BE2C (cell line): ENCODE results near the gene ZSCAN32.

Experiments used
- DNase-seq: peaks from one replicate; pipeline ENCODE4 v3.0.0-alpha.2; 2020
- H3K27me3 ChIP-seq: fragments of 250-450 bp; sonication (Bioruptor Pico); 2 replicates; pipeline ENCODE4 v1.5.1; 2020; ENCODE audit warnings: mild to moderate bottlenecking
- H3K36me3 ChIP-seq: fragments of 250-450 bp; sonication (Bioruptor Pico); 2 replicates; pipeline ENCODE4 v1.5.1; 2020; ENCODE audit warnings: mild to moderate bottlenecking
- H3K4me1 ChIP-seq: fragments of 250-450 bp; sonication (Bioruptor Pico); 2 replicates; pipeline ENCODE4 v1.5.1; 2020
- H3K4me3 ChIP-seq: 2 replicates; pipeline ENCODE4 v1.5.1; 2011; ENCODE audit warnings: low read depth, low read length
- H3K9me3 ChIP-seq: fragments of 250-450 bp; sonication (Bioruptor Pico); 2 replicates; pipeline ENCODE4 v1.5.1; 2020
- CTCF ChIP-seq: IDR thresholded peaks from 2 replicates; pipeline ENCODE4 v1.5.1; 2012; ENCODE audit warnings: mild to moderate bottlenecking, low read depth, low read length

The ZSCAN32 gene

GRCh38 chr16:3431779-3432219 is 31.0 kb upstream of the ZSCAN32 start:
- Histone ChIP-seq H3K9me3 (no peaks in the 10 kb centered on the region), H3K4me3 (peak overlapping the region; percentile 67), H3K4me1 (no peaks in the 10 kb centered on the region), H3K36me3 (no peaks in the 10 kb centered on the region), H3K27me3 (peaks cover 8% of the 10 kb centered on the region)
- DNase-seq: peak; percentile 88
- TF ChIP-seq CTCF: no peak

GRCh38 chr16:3413730-3414379 is 13.1 kb upstream of the ZSCAN32 start:
- no peak for TF ChIP-seq CTCF
- H3K27me3 ChIP-seq: no peaks in the 10 kb centered on the region
- H3K9me3 ChIP-seq: peaks cover 5% of the 10 kb centered on the region
- peaks cover 3% of the 10 kb centered on the region for H3K36me3 ChIP-seq
- H3K4me1 ChIP-seq: no peaks in the 10 kb centered on the region
- H3K4me3 ChIP-seq: no peak overlapping the region
- peak; percentile 29 for DNase-seq

- Histone ChIP-seq H3K36me3 (peaks cover 46% of the 10 kb centered on the region), H3K4me3 (no peak overlapping the region), H3K27me3 (no peaks in the 10 kb centered on the region), H3K9me3 (peaks cover 10% of the 10 kb centered on the region), H3K4me1 (no peaks in the 10 kb centered on the region)
- DNase-seq: no peak
- no peak for TF ChIP-seq CTCF
Observed at GRCh38 chr16:3408561-3409197, 7.9 kb upstream of the ZSCAN32 start.

GRCh38 chr16:3401719-3402397 is 1.1 kb upstream of the ZSCAN32 start:
- peaks cover 37% of the 10 kb centered on the region for H3K36me3 ChIP-seq
- no peaks in the 10 kb centered on the region for H3K9me3 ChIP-seq
- peak overlapping the region; percentile 84 for H3K4me3 ChIP-seq
- peak; percentile 25 for DNase-seq
- 0 out of 2 replicates have a peak, but pooled peaks have one; percentile 1 for TF ChIP-seq CTCF
- no peaks in the 10 kb centered on the region for H3K27me3 ChIP-seq
- no peaks in the 10 kb centered on the region for H3K4me1 ChIP-seq

GRCh38 chr16:3400446-3400778 is 392 bp downstream of the ZSCAN32 start:
- no peaks in the 10 kb centered on the region for H3K9me3 ChIP-seq
- no peak for DNase-seq
- H3K27me3 ChIP-seq: no peaks in the 10 kb centered on the region
- H3K36me3 ChIP-seq: peaks cover 36% of the 10 kb centered on the region
- H3K4me1 ChIP-seq: no peaks in the 10 kb centered on the region
- H3K4me3 ChIP-seq: peak overlapping the region; percentile 84
- no peak for TF ChIP-seq CTCF
